GM21360 (cell line): ENCODE data around the gene CUBN.

ENCODE experiments used
- ATAC-seq: cut with Tn5 transposase; IDR thresholded peaks from one replicate; pipeline ENCODE4 v1.9.1; 2021; ENCODE audit warnings: mild to moderate bottlenecking, moderate library complexity; ENCODE audit not compliant: unreplicated experiment

The CUBN gene

DNA sequence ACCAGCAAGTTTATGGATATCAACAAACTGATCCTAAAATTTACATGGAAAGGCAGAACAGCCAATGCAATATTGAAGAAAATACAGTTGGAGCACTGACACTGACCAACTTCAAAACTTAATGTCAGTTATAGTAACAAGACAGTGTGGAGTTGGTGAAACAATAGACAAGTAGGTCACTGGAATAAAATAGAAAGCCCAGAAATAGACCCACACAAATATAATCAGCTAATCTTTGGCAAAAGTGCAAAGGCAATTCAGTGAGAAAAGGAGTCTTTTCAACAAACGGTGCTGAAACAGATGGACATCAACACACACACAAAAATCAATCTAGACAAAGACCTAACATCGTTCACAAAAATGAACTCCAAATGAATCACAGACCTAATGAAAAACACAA, 326.1 kb downstream of the CUBN start:
- ATAC-seq = no peak

DNA sequence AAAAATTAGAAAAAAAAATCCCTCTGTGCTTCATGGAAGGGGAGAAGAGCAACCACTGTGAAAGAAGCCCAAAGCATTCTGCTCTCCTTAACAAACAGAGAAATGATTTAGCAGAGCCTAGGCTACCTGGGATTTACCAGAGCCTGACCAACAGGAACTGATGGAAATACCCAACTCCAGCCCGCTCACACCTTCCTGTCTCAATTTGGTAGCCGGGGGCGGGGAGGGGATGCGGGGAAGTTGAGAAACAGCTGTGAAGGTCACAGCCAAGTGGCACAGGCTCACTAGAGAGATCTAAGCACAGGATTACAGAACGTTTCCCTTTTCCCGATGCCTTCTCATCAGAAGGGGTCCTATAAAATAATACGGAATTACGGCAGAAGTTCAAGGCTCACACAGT, 330.0 kb downstream of the CUBN start:
- ATAC-seq = peak; percentile 91

DNA sequence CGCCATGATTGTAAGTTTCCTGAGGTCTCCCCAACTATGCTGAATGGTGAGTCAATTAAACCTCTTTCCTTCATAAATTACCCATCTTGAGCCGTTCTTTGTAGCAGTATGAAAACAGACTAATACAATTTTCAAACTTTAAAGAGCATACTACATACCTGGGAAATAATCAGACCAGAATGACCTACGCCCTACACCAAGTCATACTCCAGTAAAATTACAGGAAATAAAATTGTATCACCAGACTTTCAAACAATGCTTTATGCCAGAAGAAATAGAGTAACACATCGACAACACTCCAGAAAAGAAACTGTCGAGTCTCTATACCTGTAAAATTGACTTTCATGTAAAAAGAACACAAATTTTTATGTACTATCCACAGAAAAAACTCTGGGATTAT, 331.0 kb downstream of the CUBN start:
- no peak for ATAC-seq

DNA sequence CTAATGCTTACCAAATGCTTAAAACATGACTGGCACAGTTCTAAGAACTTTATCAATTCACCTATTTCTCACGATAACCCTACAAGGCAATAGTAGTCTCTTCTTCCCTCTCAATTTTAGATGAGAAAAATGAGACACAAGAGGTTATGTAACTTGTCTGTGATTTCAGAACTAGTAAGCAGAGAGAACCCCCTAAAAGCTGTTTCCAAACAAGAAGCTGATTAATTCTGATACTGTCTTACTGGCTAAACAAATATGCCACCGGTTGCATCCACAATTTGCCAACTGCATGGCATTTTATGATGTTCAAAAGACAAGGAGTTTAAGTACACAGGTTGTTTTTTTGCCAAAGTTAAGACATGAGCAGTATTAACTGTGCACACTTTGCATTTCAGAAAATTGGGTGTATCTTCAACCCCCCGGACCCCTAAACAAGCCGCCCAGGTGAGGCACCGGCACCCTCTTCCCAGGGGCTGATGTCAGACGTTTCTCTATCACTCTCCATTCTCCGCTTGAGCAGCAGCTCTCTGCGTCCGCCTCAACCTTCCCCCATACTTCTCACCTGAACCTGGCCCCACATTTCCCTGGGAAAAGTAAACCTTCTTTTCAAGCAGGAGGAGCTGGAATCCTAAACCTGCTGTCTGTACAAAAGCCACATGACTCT, 334.1 kb downstream of the CUBN start:
- ATAC-seq = no peak

DNA sequence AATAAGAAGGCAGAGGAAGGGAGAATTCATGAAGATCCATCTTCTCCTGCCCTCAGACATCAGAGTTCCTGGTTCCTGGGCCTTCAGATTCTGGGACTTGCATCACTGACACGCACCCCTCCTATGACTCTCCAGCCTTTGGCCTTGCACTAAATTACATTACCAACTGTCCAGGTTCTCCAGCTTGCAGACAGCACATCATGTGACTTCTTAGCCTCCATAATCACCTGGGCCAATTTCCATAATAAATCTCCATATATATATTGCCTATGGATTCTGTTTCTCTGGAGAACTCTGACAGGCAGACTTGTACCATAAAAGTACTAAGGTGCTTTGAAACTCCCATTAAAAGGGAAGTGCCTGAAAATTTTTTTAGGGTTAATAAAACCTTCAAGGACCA, 335.6 kb downstream of the CUBN start:
- no peak for ATAC-seq

DNA sequence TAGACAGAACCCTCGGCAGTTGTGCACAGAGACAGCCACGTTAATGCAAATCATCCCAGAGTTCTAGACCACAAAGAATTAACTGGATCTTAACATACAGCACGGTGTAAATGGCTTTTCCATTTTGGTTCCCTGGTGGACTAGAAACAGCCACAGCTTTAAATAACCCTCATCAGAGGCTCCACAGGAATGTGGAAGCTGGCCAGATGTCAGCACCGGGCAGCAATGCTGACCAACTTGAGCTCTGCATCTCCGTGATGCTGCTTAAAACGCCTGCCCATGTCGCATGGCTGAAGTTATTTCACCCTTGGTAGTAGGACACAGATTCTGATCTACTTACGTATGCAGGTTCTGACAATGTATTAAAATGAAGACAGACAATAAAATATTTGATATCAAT, 336.9 kb downstream of the CUBN start:
- ATAC-seq = no peak

DNA sequence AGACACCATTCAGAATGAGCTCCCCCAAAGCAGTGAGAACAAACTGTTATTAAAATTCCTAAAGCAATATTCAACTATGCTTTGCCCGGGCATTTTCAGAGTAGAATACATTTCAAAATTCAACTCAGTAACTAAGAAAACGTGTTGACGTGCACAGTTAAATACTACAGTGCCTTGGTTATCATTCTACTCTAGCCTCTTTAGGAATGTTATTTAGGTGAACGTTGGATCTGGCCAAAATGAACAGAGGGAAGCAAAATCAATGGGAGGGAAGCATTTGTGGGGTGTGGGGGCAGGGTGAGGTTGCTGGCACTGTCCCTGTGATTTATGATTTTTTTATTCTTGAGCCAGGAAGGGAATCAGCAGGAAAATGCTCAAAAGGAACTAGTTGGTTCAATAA, 339.8 kb downstream of the CUBN start:
- no peak for ATAC-seq

DNA sequence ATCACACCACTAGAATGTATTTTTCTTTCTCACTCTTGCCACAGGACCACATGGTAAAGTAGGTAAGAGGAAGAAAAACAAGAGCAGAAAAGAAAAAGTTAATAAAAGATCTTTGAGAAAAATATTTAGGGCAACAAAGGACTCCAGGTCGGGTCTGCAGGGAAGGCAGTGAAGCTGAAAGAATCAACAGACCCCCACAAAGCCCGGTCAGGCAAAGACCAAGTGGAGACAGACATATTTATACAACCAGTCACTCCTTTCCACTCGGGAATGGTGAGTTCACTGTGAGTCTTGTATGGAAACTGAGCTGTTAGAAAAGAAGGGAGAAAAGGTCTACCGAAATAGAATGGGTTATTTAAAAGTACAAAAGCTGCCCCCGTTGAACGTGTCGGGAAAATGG, 340.4 kb downstream of the CUBN start:
- no peak for ATAC-seq

DNA sequence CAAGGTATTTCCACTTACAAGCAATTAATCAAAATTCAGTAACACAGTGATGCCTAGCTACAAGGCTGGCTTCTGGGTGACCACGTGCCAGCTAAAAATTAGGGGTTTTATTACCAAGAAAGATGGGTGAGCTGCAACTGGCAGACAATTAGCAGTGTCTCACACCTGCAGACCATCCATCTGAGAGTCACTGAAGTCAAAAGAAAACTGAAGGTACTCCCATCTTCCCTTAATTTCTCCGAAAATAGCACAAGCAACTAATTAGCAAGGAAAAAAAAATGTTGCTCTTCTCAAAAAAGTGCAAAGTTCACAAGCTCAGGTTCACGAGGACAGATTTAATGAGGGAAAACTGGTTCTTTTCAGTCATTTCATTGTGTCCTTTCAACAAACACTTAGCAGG, 340.8 kb downstream of the CUBN start:
- no peak for ATAC-seq

DNA sequence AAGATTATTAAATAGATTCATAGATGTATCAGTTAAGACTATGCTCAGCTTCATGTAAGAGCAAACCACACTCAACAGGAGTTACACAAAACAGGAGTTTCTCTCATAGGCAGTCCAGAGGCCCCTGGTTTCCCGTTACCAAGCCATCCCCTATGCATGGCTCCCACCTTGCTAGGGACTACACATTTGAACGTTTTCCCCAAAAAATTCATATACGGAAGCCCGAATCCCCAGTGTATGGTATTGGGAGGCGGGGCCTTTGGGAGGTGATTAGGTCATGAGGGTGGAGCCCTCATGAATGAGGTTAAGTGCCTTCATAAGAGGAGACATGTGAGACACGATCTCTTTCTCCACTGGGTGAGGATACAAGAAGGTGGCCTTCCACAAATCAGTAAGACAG, 341.5 kb downstream of the CUBN start:
- no peak for ATAC-seq

DNA sequence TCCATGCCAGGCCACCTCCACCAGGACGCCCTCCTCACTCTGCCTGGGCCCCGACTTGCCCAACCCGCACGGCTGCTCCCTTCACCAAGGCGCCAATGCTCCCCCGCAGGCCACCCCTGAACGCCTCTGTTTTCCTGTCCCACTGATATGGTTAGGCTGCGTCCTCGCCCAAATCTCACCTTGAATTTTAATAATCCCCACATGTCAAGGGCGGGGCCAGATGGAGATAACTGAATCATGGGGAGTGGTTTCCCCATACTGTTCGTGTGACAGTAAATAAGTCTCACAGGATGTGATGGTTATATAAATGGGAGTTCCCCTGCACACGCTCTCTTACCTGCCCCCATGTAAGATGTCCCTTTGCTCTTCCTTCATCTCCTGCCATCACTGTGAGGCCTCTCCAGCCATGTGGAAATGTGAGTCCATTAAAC, 342.2 kb downstream of the CUBN start:
- no peak for ATAC-seq

DNA sequence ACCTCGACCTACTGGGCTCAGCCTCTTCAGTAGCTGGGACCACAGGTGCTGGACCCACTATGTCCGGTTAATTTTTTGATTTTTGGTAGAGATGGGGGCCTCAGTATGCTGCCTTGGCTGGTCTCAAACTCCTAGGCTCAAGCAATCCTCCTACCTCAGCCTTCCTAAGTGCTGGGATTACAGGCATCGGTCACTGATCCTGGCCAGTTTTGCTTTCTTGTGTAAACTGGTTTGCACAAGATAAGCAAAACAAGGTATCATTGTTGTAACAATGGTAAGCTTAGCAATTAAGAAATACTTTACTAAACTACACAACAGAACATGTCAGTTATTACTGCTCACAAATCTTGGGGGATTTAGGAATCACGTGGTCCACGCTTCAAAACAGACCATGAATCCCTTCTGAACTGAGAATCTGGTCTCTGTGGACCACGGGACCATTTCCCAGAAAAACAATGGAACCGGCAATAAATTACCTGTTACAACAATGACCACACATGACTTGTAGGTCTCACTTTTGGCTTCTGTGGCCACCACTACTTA, 349.2 kb downstream of the CUBN start:
- no peak for ATAC-seq

DNA sequence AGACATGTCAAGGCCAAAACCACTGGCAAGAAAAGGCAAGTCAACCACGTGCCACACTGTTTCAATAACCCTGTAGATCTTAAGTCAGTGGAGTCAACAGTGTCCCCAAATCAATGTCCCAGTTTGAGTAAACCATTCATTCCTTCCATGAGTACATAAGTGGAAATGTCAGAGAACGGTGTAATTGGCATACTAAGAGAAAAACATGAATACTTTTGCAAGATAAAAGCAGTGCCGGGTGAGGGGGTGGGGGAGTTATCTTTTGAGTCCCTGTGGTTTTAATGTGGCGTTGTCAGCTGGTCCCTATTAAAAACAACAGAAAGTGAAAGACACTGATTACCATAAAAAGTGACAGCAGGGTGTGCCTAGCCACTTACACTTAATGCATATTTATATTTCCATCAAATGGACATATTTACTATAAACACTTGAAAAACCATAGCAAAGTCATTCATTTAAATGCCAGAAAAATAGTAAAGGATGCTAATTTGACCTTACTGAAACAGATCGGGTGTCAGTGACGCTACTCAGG, 350.2 kb downstream of the CUBN start:
- peak; percentile 68 for ATAC-seq

DNA sequence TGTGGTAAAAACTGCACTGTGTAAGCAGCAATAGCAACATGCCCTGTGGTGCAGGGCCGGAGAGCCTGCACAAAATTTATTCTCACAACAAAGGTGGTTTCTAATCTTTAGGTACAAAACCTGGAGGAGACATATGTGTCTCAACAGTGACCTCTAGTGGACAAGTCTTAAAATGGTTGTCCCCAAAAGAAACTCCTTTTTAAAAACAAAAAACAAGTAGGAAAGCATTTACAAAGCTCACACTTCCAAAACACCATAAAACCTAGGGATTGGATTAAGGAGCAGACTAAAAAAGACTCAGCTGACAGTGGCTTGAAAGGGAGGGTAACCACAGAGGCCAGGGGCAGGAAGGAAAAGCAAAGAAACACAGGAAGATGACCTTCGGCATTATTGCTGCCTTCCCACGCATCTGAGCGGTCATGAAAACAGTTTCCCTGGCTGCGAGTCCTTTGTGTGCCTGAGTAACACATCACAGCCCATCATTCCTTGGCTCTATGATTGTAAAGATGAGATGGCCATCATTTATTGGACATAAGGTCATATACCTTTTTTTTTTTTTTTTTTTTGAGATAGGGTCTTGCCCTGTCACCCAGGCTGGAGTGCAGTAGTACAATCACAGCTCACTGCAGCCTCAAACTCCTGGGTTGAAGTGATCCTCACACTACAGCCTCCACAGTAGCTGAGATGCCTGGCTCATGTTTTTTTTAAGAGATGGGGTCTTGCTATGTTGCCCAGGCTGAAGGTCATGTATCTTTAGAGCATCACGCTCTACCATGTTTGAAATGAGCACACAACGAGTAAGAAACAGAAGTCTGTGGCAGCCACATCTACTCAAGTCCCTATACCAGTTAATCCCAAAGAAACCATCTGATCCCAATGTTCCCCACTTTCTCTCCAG, 351.9 kb downstream of the CUBN start:
- ATAC-seq = peak; percentile 38

DNA sequence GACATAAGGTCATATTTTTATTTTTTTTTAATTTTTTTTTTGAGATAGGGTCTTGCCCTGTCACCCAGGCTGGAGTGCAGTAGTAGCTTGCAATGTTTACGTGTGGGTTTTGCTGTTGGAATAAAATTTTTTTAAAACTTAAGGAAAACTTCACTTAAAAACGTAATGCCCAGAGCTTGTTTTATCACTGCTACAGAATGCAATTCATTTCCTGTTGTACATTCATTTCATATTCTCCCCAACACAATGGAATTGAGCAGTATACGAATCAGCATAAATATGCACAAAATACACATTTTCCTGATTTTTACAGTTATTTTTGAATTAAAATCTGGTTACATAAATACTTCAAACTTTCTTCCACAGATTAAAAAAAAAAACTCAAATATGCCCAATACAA, 352.7 kb downstream of the CUBN start:
- ATAC-seq = no peak
